Endometrial microvascular endothelial cells (primary cell): ENCODE data around the gene TNNI3K. TPM values are rescaled to one million over a fixed set of nuclear protein-coding genes. Genes with fewer than 3 reads are reported as not detected.

Experiments used
- in situ Hi-C: cut with HindIII; loops from 2 replicates; pipeline ENCODE4 v1.10.0; 2017; ENCODE audit warnings: low sequenced_read_pairs, low pct_unique_long_range_greater_than_20kb; ENCODE audit errors: inconsistent ontology term
- total RNA-seq: library from RNA; depleted of rRNA; stranded (reverse); fragments of >200 nt; gene quantifications from one replicate; pipeline ENCODE4 v1.2.3, GENCODE V29; 2015; ENCODE audit errors: inconsistent ontology term

TNNI3K gene
- total RNA-seq, 1 donor from 2014 or later, result not detected

DNA sequence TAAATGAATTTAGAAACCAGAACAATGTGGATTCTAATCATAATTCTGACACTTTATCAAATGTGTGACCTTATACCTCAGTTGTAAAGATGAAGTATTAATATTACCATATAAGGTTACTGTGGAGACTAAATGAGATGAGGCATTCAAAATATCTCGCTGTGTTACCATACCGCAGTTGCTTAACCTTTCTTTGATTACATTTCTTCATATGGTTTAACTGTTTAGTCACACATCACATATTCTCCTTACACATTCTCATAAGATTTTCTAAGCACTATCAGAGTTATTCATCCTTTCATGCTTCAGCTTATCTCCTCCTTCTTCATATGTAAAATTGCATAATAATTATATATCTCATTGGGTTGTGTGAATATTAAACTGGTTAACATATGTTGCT is 188.3 kb downstream of the TNNI3K start:
- in situ Hi-C loops, result no loop called here

DNA sequence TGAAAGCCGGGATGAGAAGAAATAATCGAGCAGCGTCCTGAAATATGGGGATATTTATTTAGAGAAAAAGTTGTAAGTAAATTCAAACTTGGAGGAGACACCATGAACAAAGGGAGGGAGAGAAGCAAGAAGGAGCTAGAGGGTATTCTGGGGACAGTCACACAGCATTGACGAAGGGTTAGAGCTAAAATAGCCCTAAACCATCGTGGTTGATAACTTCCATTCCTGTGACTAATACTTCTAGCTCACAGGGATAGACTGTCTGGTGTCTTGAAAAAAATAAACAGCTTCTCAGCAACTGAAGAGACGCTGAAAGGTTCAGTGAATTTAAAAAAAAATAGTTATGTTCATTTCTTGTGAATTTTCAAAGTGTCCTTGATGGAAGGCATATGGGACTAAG is 190.5 kb downstream of the TNNI3K start:
- in situ Hi-C loops, result no loop called here

DNA sequence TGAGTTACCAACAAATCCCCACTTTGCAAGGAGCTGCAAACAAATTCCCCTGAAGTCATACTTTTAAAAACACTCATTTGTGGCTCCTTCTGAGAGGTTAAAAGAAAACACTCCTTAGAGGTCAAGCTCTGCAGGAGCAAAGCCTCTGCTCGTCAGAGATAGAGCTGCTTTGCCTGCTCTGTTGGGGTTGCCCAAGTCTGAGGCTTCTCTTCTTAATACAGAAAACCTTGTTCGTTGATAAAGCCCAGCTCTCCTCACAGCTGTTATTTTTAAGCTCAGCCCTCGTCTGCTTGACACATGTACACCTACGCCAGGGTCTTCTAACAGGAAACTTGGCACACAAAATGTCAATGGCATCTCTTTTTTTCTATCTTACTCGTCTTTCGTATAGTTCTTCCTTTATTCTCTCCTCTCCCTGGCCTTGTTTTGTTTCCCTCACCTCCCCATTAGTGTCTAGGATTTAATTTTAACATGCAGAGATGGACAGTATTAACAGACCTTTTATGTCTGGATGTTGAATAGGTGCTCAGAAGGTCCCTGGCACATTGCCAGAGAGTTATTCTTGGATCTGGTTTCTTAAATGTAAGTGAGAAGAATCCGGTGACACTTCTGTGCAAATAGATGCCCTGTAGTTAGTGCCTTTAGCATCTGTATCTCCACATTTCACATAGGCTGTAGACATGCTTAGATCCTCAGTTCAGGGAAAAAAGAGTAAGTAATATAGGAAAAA is 191.2 kb downstream of the TNNI3K start:
- in situ Hi-C loops, result no loop called here

DNA sequence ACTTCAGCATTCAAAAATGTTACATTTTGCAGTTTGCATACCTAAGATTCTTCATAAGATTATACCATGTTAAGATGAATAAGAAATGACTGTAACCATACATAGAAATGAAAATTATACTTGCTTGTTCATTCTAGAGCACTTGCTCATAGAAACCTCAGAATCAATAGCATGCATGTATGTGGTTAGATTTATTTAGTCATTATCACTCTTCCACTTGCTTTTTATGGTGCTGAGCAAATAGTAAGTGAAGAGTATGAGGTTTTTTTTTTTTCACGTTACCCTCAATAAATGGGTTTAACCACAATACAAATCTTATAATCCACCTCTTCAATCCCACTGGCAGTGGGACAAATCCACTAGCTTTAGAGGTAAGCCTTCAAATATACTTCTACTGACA is 192.5 kb downstream of the TNNI3K start:
- in situ Hi-C loops, result no loop called here

DNA sequence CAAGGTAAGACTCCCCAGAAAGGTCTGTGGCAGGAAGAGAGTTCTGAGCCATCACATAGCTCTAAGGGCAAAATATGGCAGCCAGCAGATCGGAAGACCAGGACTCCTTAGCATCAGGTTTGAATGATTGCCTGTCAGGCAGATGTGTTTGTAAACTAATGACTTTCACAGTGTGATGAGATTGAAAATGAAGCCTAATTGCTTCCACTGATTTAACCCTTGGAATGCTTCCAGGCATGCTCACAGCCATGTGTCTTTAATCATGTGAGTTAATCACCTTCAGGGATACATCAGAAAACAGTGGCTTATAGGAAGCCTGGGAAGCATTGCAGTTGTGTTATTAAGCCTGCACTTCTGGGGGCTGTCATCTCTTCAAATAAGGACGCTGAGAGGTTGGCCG is 194.4 kb downstream of the TNNI3K start:
- in situ Hi-C loops, result no loop called here

DNA sequence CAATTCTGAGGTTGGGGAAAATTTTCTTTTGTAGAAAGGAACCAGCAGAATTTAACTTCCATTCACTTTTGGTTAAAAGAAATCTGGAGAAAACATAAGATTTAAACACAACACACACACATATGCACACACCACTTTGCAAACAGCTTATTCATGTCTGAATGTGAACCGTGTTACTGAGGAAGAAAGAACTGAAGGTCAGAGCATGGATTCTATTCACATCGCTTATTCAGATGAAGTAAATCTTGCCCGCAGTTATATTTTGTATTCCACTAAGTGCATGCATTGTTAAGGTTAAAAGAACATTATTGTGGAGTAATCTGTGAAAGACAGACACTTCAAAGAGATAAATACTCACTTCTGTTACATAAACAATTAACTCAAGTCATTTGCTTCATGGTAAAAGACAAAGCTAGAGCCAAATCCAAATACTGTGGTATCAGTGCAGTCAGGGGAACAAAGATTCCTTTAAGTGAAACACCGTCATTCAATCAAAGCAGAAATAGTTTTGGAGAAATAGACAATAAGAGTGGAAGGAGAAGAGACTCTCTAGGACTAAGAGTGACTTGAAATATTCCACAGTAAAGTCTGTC is 195.3 kb downstream of the TNNI3K start:
- in situ Hi-C loops, result no loop called here

DNA sequence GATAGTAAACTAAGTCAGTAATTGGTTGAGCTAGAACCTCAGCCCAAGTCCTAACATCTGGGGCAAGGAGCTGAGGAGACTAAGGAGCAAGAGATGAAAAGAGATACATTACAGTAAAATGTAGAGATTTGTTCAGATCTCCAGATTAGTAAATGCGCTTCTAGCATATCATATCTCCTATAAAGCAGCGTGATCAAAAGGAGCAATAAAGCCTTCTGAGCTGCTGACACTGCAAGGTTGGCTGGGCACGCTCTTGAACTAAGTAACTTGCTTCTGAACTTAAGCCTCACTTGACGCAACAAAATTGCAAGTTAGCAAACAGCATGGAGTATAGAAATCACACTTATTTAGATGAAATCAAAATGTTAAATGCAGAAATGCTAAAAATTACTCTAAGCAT is 196.3 kb downstream of the TNNI3K start:
- in situ Hi-C loops, result no loop called here

DNA sequence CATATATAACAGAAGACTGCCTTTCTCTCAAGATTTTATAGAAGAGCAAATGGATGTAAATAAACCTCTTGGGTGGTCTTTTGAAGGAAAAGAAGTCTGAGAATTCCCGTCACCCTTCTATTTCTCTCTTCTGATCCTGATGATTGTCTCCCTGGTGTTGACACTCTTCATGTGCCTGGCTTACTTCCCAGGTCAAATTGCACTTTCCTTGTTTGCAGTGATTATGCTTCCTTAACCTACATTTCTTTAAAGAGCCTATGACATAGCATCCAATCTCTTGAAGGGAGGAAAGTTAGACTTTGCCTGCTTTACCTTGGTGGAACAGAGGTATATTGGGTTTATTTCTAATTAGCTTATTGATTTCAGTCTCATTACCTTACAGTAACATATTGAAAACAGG is 197.1 kb downstream of the TNNI3K start:
- in situ Hi-C loops, result no loop called here

DNA sequence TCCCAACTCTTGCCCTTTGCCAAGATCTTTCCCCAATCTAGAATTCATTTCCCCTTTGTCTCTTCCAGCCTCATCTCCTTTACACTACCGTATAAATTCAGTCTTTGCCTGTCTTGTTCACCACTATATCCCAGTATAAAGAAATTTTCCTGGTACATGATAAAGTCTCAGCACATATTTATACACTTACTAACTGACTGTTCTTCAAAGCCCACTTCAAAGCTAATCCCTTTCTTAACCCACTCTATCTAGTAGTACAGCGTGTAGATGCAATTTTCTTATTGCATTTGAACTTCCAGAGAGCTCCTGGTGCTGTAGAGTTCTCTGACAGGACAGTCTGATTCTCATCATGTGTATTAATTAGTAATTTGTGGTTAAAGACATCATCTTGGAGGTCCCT is 199.1 kb downstream of the TNNI3K start:
- in situ Hi-C loops, result no loop called here

DNA sequence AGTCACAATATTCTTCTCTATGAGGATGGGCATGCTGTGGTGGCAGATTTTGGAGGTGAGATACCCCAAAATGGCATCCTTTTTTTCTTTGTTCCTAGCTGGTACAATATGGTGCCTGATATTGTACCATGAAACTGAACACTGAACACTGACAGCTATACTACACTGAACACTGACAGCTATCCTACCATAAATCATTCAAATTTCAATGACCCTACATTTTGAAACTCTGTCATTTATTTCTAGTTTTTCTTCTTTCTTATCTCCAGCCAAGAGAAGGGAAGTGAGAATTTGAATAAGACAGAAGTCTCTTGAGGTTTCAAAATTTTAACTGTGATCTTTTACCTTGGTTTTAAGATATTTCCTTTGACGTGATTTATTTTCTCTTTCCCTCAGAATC is 200.9 kb downstream of the TNNI3K start:
- in situ Hi-C loops, result no loop called here

DNA sequence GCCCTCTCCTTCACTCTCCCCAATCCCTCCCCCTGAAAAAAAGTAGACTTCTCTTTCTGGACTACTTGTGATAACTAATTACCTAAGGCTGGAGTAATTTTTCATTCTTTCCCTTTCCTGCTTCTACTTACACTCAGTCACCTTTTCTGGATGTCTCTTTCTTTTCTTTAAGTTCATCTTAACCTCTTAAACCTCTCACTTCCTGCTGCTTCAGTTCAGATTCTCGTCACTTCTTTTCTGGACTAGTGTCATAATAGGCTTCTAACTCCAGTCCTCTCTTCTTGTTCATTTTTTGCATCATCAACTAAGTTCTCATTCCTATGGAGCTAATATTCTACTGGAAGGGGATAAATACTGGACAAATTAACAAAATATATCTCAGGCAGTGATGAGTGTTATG is 201.8 kb downstream of the TNNI3K start:
- in situ Hi-C loops, result no loop called here

DNA sequence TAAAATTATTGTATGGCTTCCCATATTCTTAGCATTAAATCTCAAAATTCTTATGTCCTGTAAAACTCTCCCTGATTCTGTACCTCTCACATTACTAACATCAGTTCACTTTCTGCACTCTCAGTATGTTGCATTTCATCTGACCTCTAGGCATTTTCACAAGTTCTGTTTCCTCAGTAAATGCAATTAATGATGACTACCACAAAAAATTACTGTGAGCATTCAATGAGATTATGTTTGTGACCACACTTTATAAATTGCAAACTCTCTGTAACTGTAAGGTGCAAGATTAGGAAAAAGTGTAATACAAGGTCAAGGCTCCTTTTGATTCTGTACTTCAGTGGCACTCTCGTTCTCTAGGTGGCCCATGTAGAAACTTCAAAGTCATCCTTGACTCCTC is 216.8 kb downstream of the TNNI3K start:
- in situ Hi-C loops, result no loop called here

DNA sequence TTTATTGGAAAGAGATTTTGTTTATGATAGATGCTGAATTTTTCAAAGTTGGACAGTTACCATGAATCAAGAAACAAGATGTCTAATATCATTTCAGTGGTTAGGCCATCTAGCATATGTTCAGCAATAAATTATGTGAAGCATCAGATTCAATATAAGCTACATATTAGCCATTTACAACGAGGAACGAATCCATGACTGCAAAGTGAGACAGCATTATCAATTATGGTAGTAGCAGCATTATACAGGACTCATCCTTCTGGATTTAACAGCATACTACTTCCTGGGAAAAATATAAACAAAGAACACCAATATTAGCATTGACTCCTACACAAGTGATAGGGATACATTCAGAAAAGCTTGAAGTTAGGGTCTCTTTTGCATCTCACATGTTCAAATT is 218.1 kb downstream of the TNNI3K start:
- in situ Hi-C loops, result no loop called here

DNA sequence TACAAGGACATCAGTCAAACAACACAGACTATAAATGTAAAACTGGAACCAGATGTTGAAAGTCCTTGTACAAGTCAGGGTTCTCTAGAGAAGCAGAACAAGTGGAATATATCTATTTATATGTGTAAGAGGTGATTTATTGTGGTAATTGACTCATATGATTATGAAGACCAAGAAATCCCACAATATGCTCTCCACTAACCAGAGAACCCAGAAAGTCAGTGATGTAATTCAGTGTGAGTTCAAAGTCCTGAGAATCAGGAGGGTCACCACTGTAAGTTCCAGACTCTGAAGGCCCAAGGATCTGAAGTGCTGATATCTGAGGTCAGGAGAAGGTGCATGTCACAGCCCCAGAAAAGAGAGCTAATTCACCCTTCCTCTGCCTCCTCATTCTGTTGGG is 220.2 kb downstream of the TNNI3K start:
- in situ Hi-C loops, result no loop called here

DNA sequence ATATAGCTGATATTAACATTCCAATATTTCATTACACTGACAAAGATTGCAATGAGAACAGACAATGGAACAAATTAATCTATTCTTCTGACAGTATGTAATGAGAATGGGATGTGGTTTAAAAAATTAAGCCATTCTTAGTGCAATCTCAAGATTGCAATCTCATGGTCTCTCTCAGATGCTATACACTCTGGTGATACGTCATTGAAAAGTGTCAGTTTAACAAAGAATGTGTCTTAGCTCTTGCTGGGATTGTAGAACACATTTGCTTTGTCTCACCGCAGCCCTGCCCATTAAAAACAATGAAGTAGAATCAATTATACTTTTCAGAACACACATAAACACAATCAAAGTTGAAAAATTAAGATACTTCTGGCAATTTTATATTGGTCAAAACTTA is 222.1 kb downstream of the TNNI3K start:
- in situ Hi-C loops, result no loop called here

DNA sequence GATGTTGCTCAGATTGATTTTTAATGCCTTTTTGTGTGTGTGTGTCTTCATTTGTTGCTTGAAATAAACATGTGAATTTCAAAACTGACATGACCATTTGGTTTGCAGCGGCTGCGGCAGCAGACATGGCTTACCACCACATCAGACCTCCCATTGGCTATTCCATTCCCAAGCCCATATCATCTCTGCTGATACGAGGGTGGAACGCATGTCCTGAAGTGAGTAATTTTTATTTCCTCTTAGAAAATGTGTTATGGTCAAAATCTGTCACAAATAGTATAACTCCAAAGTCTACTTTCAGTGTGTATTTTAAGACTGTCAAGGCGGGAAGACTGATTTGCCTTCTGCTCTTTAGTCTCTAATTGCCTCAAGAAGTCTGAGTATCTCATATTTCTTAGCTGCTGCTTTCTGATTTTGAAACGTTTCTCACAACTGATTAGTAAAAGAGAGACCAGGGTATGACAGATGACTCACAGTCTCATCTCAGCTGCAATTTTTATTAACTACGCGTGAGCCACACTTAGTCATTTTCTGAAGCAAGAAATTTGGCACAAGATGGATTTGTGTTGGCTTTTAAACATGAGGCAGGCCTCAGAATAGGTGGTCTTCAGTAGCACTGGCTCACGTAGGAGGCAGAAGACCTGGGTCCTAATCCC is 228.3 kb downstream of the TNNI3K start:
- in situ Hi-C loops, result no loop called here

DNA sequence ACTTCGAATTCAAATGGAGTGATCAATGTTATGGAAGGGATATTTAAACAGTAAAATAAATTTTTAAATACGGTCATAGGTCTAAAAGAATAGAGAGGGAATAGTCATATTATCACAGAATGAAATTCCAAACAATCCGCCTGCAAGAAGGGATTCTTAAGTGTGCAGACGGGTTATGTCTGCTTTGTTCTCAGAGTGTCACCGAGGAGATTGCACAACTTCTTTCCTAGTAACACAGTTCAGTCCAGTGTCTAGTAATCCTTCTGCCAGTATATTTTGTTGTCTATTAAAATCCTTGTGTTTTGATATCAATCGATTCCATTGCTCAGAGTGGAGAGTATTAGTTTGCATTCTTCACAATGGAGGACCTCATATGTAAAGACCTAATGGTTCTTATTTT is 228.8 kb downstream of the TNNI3K start:
- in situ Hi-C loops, result no loop called here

DNA sequence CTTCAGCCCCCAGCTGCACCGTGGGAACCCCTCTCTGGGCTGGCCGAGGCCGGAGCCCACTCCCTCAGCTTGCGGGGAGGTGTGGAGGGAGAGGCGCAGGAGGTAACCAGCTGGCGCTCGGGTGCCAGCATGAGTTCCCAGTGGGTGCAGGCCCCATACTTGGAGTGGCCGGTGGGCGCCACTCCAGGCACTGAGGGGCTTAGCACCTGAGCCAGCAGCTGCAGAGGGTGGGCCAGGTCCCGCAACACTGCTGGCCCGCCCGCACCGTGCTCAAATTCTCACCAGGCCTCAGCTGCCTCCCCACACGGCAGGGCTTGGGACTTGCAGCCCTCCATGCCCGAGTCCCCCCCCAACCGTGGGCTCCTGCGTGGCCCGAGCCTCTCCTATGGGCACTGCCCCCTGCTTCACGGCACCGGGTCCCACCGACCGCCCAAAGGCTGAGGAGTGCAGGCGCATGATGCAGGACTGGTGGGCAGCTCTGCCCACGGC is 230.1 kb downstream of the TNNI3K start:
- in situ Hi-C loops, result no loop called here

DNA sequence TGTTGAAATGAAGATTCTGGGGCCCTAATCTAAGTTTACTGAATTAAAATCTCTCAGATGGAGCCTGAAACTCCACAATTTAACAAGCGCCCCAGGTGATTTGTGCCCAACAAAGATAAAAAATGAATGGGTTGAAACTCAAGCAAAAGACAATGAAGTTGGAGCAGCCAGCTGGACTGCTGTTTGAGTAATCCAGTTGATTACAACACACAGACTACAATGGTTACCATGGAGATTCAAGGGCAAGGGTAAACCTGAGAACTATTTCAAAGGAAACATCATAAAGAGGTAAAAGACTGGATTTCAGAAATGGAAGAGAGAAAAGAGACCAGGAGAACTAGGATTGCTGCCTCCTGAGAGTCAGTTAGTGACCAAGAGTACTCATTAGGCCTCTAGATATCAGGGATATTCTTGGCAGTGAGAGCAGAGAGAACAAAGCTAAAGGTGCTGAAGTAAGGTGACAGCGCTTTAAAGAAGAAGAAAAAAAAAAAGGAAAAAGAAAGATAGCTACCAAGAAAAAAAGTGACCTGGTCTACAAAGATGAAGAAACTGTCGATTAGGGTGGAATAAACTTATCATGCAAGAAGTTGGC is 232.7 kb downstream of the TNNI3K start:
- in situ Hi-C loops, result no loop called here
